OCI-M2 (cell line): ENCODE measurements around the gene CDT1.

Experiments used
- DNase-seq: peaks from one replicate; lab custom pipeline; 2025; ENCODE audit not compliant: unreplicated experiment; lab: John Stamatoyannopoulos, UW

Gene CDT1

DNA sequence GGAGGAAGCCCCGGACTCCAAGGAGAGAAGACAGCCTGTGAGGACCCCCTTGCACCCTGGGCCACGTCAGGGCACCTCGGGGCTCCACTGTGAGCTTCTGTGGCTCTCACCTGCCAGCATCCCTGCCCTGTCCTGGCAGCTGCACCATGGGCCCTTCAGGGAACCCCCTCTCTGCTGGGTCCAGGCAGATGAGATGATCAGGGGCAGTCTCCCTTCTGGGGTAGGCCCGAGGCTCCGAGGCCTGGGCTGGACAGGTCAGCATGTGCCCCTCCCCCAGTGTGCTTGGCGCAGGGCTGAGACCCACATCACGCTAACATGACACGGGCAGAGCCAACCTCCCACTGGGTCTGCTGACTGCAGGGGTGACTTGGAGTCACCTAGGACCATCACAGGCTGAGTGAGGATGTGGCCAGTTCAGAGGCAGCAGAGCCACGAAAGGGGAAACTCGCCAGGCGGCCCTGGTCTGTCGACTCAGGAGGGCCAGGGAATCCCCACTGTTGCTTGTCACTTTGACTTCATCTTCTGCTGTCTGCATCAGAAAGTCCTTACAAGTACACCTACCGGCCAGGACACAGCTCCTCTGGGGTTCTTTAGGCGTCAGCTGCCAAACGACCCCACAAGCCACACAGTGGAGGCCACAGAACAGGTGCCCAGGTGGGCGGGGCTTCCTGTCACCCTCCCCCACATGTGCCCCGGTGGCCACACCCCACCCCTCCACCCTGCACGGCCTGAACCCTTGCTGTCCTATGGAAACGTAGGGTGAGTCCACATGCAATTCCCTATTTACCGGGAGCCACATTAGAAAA is 50.9 kb downstream of the CDT1 start:
- no peak for DNase-seq

DNA sequence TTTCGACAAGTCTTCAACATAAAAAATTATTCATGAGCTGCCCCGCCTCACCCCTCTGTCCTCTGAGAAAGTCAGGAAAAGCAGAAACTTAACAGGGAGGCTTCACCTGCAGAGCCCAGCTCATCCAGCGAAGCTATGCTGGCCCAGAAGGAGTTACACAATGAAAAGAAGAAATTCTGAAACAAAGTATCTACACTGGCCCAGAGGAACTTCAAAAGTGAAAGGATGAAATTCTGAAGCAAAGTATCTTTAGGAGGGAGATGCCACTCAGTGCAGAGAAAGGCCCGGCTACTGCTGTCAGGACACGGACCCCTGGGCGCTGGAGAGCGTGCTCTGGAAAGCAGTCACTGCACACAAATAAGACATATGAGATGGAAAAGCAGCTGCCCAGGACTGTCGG is 51.6 kb downstream of the CDT1 start:
- DNase-seq, result no peak

DNA sequence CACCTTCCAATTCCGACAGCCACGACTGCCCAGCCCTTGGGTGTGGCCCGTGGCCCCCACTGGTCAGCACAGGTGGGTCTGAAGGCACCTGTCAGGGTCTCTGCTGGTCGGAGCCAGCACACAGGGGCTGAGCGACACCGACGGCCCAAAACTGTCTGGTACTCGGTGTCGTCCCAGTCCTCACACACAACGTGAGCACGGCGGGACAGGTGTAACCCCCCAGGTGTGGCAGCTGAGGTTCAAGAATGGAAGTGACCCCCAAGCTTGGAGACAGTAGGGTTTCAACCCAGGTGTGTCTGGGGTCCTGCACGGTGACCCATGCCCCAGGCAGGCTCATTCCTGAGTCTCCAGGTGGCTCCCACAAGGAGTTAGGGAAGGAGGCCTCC is 52.1 kb downstream of the CDT1 start:
- no peak for DNase-seq

- DNase-seq, result no peak
Measured at GRCh38 chr16:88856122-88856827, 52.7 kb downstream of the CDT1 start.

- peak; percentile 74 for DNase-seq
Measured at GRCh38 chr16:88856828-88857727, 53.5 kb downstream of the CDT1 start, which contains the start of the genes GALNS and TRAPPC2L. Gene GALNS, minus strand, starts transcription at chr16:88856947. Its CDS starts 70 bp downstream, at chr16:88856877. Gene TRAPPC2L, plus strand, starts transcription at chr16:88857127. Its CDS starts 24 bp downstream, at chr16:88857151.

DNA sequence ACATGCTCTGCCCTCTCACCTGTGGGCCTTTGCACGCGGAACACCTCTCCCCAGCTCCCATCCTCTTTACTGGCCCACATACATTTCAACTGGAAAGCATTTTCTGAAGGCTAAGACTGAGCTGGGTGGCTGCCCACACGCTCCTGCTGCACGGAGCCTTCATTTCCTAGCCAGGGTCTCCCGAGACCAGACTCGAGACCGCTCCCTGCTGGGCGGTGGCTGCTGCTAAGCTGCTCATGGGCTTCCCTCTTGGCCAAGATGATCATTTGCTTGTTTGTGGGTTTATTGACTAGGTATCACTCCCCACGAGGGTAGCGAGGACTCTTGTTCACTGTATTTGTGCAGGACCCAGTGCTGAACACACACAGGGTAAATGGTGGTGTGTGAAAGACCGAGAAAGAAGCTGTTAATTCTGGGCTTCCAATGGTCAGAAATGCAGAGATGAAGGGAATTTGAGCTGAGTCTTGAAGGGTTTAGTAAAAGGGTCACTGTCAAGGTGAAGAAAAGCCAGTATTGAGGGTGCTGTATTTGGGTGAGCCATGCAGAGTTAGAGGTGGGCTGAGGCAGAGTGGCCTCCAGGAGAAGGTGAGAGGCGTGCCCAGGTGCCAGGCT is 54.2 kb downstream of the CDT1 start:
- DNase-seq, result no peak
